HEK293T (cell line): ENCODE results near the gene KRTAP1-4.
"Not testable (repeated sequence)": the region's sequence is repeated elsewhere in the genome, so short reads cannot be mapped to it uniquely, and the experiment has no call there.

Source experiments
- CTCF ChIA-PET: fragments of 350-600 bp; formaldehyde crosslinking; extraction: SDS; loops from one replicate; lab custom pipeline; 2021; ENCODE audit warnings: antibody characterized with exemption, inconsistent platforms; lab: Yijun Ruan, JAX
- POLR2A ChIA-PET: fragments of 350-600 bp; formaldehyde crosslinking; extraction: SDS; loops from one replicate; lab custom pipeline; 2020; ENCODE audit warnings: antibody characterized with exemption, inconsistent platforms; lab: Yijun Ruan, JAX
- DNase-seq: peaks from one replicate; pipeline ENCODE4 v3.0.0; 2012; ENCODE audit warnings: mixed read lengths; ENCODE audit errors: extremely low spot score
- ARNT ChIP-seq: fragments of 450-650 bp; IDR thresholded peaks from 2 replicates; pipeline ENCODE4 v1.6.1; 2017; ENCODE audit warnings: mild to moderate bottlenecking
- BHLHE40 ChIP-seq: fragments of 450-650 bp; IDR thresholded peaks from 2 replicates; pipeline ENCODE4 v1.6.1; 2016; ENCODE audit warnings: mild to moderate bottlenecking, moderate library complexity, borderline replicate concordance
- CTBP1 ChIP-seq: fragments of 450-650 bp; IDR thresholded peaks from 2 replicates; pipeline ENCODE4 v1.6.1; 2016; ENCODE audit warnings: borderline replicate concordance
- ELF4 ChIP-seq: fragments of 450-650 bp; IDR thresholded peaks from 2 replicates; pipeline ENCODE4 v1.6.1; 2017; ENCODE audit warnings: antibody characterized with exemption
- FOXA1 ChIP-seq: fragments of 450-650 bp; IDR thresholded peaks from 2 replicates; pipeline ENCODE4 v1.6.1; 2016; ENCODE audit warnings: mild to moderate bottlenecking
- FOXK2 ChIP-seq: fragments of 450-650 bp; IDR thresholded peaks from 2 replicates; pipeline ENCODE4 v1.6.1; 2016; ENCODE audit warnings: mild to moderate bottlenecking
- FOXM1 ChIP-seq: fragments of 450-650 bp; IDR thresholded peaks from 2 replicates; pipeline ENCODE4 v1.6.1; 2017; ENCODE audit warnings: mild to moderate bottlenecking, borderline replicate concordance
- HDGF ChIP-seq: fragments of 450-650 bp; IDR thresholded peaks from 2 replicates; pipeline ENCODE4 v1.6.1; 2017; ENCODE audit warnings: antibody characterized with exemption, borderline replicate concordance
- L3MBTL2 ChIP-seq: fragments of 450-650 bp; conservative IDR thresholded peaks from 2 replicates; pipeline ENCODE4 v1.6.1; 2016; ENCODE audit warnings: mild to moderate bottlenecking
- LEF1 ChIP-seq: fragments of 450-650 bp; IDR thresholded peaks from 2 replicates; pipeline ENCODE4 v1.6.1; 2017; ENCODE audit warnings: mild to moderate bottlenecking, borderline replicate concordance
- NFRKB ChIP-seq: fragments of 450-650 bp; IDR thresholded peaks from 2 replicates; pipeline ENCODE4 v1.6.1; 2016; ENCODE audit warnings: mild to moderate bottlenecking, moderate library complexity
- PKNOX1 ChIP-seq: fragments of 450-650 bp; IDR thresholded peaks from 2 replicates; pipeline ENCODE4 v1.6.1; 2016
- SP1 ChIP-seq: fragments of 450-650 bp; IDR thresholded peaks from 2 replicates; pipeline ENCODE4 v1.6.1; 2017
- SUZ12 ChIP-seq: fragments of 450-650 bp; IDR thresholded peaks from 2 replicates; pipeline ENCODE4 v1.6.1; 2016; ENCODE audit warnings: mild to moderate bottlenecking
- TARDBP ChIP-seq: fragments of 450-650 bp; IDR thresholded peaks from 2 replicates; pipeline ENCODE4 v1.6.1; 2016
- ZNF384 ChIP-seq: fragments of 450-650 bp; IDR thresholded peaks from 2 replicates; pipeline ENCODE4 v1.6.1; 2016

KRTAP1-4 gene

GRCh38 chr17:41009301-41009760 is 20.7 kb downstream of the KRTAP1-4 start:
- TF ChIP-seq PKNOX1 (no peak), BHLHE40 (no peak), ELF4 (no peak), HDGF (no peak), L3MBTL2 (no peak), SUZ12 (no peak), CTBP1 (no peak), NFRKB (no peak), TARDBP (no peak), FOXM1 (no peak), ARNT (no peak), ZNF384 (no peak)
- ChIA-PET POLR2A (no interaction called here), CTCF (no interaction called here)
- no peak for DNase-seq

GRCh38 chr17:41008811-41009210 is 21.2 kb downstream of the KRTAP1-4 start, which contains the start of gene KRTAP3-1:
TSS of gene KRTAP3-1 (minus strand) at chr17:41009128. CDS start at chr17:41009074, 54 bp downstream.
- CTCF ChIA-PET: no interaction called here
- POLR2A ChIA-PET: no interaction called here
- DNase-seq: no peak
- TF ChIP-seq FOXM1 (no peak), FOXK2 (no peak), FOXA1 (no peak), HDGF (no peak), TARDBP (no peak), L3MBTL2 (no peak), ELF4 (no peak), PKNOX1 (no peak), NFRKB (no peak), BHLHE40 (no peak), SUZ12 (no peak), ZNF384 (no peak), ARNT (no peak), LEF1 (no peak), SP1 (no peak), CTBP1 (no peak)

GRCh38 chr17:41004397-41004796 is 25.6 kb downstream of the KRTAP1-4 start:
- TF ChIP-seq ELF4 (no peak), NFRKB (no peak), HDGF (no peak), ARNT (no peak), LEF1 (no peak), CTBP1 (no peak), FOXK2 (no peak), TARDBP (no peak), FOXM1 (no peak), BHLHE40 (no peak), PKNOX1 (no peak)
- no peak for DNase-seq
- CTCF ChIA-PET: no interaction called here
- POLR2A ChIA-PET: no interaction called here

GRCh38 chr17:41003926-41004325 is 26.1 kb downstream of the KRTAP1-4 start:
- DNase-seq: no peak
- POLR2A ChIA-PET: no interaction called here
- TF ChIP-seq TARDBP: no peak
- TF ChIP-seq PKNOX1: no peak
- CTCF ChIA-PET: no interaction called here

GRCh38 chr17:41002814-41003213 is 27.2 kb downstream of the KRTAP1-4 start:
- ChIA-PET POLR2A (no interaction called here), CTCF (no interaction called here)
- no peak for DNase-seq
- no peak for TF ChIP-seq ELF4
- no peak for TF ChIP-seq FOXA1
- TF ChIP-seq HDGF: no peak
- TF ChIP-seq NFRKB: no peak
- no peak for TF ChIP-seq LEF1

GRCh38 chr17:41001795-41002194 is 28.2 kb downstream of the KRTAP1-4 start:
- no peak for DNase-seq
- ChIA-PET POLR2A (no interaction called here), CTCF (no interaction called here)
- TF ChIP-seq PKNOX1: peak; percentile 49
- no peak for TF ChIP-seq LEF1

GRCh38 chr17:40999563-40999962 is 30.4 kb downstream of the KRTAP1-4 start, which contains the start of gene KRTAP3-2:
TSS of gene KRTAP3-2 (minus strand) at chr17:40999906. CDS start at chr17:40999853, 53 bp downstream.
- DNase-seq, CTCF ChIA-PET, POLR2A ChIA-PET: not testable (repeated sequence)
